SK-N-SH treated with all-trans-retinoic acid at 6 μM for 48 hours (cell line): ENCODE measurements around the gene DENND5A.
"Not testable (repeated sequence)": the region's sequence is repeated elsewhere in the genome, so short reads cannot be mapped to it uniquely, and the experiment has no call there.

Source experiments
- ATAC-seq: fragments of 200-7000 bp; cut with Tn5 transposase; 3 replicates; pipeline ENCODE4 v1.9.1; 2020; ENCODE audit warnings: mild to moderate bottlenecking, moderate library complexity
- ARNTL ChIP-seq: fragments of 450-650 bp; formaldehyde crosslinking; IDR thresholded peaks from 2 replicates; pipeline ENCODE4 v1.5.0; 2020; ENCODE audit warnings: low read depth, mild to moderate bottlenecking, moderate library complexity, borderline replicate concordance
- BACH2 ChIP-seq: fragments of 250-450 bp; sonication (Bioruptor Pico); IDR thresholded peaks from 2 replicates; pipeline ENCODE4 v1.9.0; 2021; ENCODE audit warnings: mild to moderate bottlenecking, borderline replicate concordance
- CREB5 ChIP-seq: fragments of 250-450 bp; sonication (Bioruptor Pico); IDR thresholded peaks from 2 replicates; pipeline ENCODE4 v1.5.1; 2020; ENCODE audit warnings: low read depth, mild to moderate bottlenecking, moderate library complexity
- CSDC2 ChIP-seq: fragments of 250-450 bp; sonication (Bioruptor Pico); IDR thresholded peaks from 2 replicates; pipeline ENCODE4 v1.5.0; 2020; ENCODE audit warnings: mild to moderate bottlenecking, moderate library complexity
- CSRNP3 ChIP-seq: fragments of 250-450 bp; sonication (Bioruptor Pico); IDR thresholded peaks from 2 replicates; pipeline ENCODE4 v1.5.1; 2021; ENCODE audit warnings: mild to moderate bottlenecking, moderate library complexity
- GLIS3 ChIP-seq: fragments of 250-450 bp; sonication (Bioruptor Pico); IDR thresholded peaks from 2 replicates; pipeline ENCODE4 v1.5.0; 2020; ENCODE audit warnings: mild to moderate bottlenecking, moderate library complexity
- ISL1 ChIP-seq: fragments of 250-450 bp; sonication (Bioruptor Pico); IDR thresholded peaks from 2 replicates; pipeline ENCODE4 v2.1.2; 2022; ENCODE audit warnings: mild to moderate bottlenecking, moderate library complexity
- OSR1 ChIP-seq: fragments of 250-450 bp; sonication (Bioruptor Pico); IDR thresholded peaks from 2 replicates; pipeline ENCODE4 v1.8.0; 2022; ENCODE audit warnings: moderate library complexity, mild to moderate bottlenecking, inconsistent platforms
- PPARA ChIP-seq: fragments of 250-450 bp; sonication (Bioruptor Pico); IDR thresholded peaks from 2 replicates; pipeline ENCODE4 v1.5.0; 2020; ENCODE audit warnings: mild to moderate bottlenecking, borderline replicate concordance
- RARB ChIP-seq: fragments of 250-450 bp; sonication (Bioruptor Pico); IDR thresholded peaks from 2 replicates; pipeline ENCODE4 v1.8.0; 2021; ENCODE audit warnings: mild to moderate bottlenecking, moderate library complexity
- SNAI2 ChIP-seq: fragments of 250-450 bp; sonication (Bioruptor Pico); IDR thresholded peaks from 2 replicates; pipeline ENCODE4 v1.5.0; 2020; ENCODE audit warnings: mild to moderate bottlenecking, moderate library complexity
- TCF4 ChIP-seq: fragments of 250-450 bp; sonication (Bioruptor Pico); IDR thresholded peaks from 2 replicates; pipeline ENCODE4 v1.8.0; 2021; ENCODE audit warnings: mild to moderate bottlenecking, moderate library complexity, borderline replicate concordance
- TOX ChIP-seq: fragments of 250-450 bp; sonication (Bioruptor Pico); IDR thresholded peaks from 2 replicates; pipeline ENCODE4 v1.8.0; 2021; ENCODE audit warnings: mild to moderate bottlenecking, moderate library complexity, borderline replicate concordance
- ZFP3 ChIP-seq: fragments of 250-450 bp; sonication (Bioruptor Pico); IDR thresholded peaks from 2 replicates; pipeline ENCODE4 v1.5.0; 2020; ENCODE audit warnings: mild to moderate bottlenecking, moderate library complexity
- ZFP30 ChIP-seq: fragments of 450-650 bp; formaldehyde crosslinking; IDR thresholded peaks from 2 replicates; pipeline ENCODE4 v1.5.0; 2022; ENCODE audit warnings: mild to moderate bottlenecking, moderate library complexity
- ZNF565 ChIP-seq: fragments of 450-650 bp; formaldehyde crosslinking; conservative IDR thresholded peaks from 2 replicates; pipeline ENCODE4 v1.5.0; 2020; ENCODE audit warnings: low read depth, mild to moderate bottlenecking, moderate library complexity
- ZNF8 ChIP-seq: fragments of 450-650 bp; formaldehyde crosslinking; IDR thresholded peaks from 2 replicates; pipeline ENCODE4 v1.5.0; 2020; ENCODE audit warnings: mild to moderate bottlenecking, moderate library complexity
- TF ChIP-seq, protein P1 (sequence below): fragments of 250-450 bp; sonication (Bioruptor Pico); IDR thresholded peaks from 2 replicates; pipeline ENCODE4 v1.8.0; 2021; ENCODE audit warnings: low read depth, mild to moderate bottlenecking, moderate library complexity, borderline replicate concordance
- TF ChIP-seq, protein P2 (sequence below): fragments of 250-450 bp; sonication (Bioruptor Pico); IDR thresholded peaks from 2 replicates; pipeline ENCODE4 v1.8.0; 2020; ENCODE audit warnings: mild to moderate bottlenecking, moderate library complexity, borderline replicate concordance
- TF ChIP-seq, protein P3 (sequence below): fragments of 250-450 bp; sonication (Bioruptor Pico); IDR thresholded peaks from 2 replicates; pipeline ENCODE4 v1.5.0; 2020; ENCODE audit warnings: mild to moderate bottlenecking, moderate library complexity

Gene DENND5A

GRCh38 chr11:9225748-9226298, 39.3 kb downstream of the DENND5A start:
- ATAC-seq = no peak
- TF ChIP-seq RARB (CRISPR knock-in tag) = no peak
- TF ChIP-seq, protein P1, sequence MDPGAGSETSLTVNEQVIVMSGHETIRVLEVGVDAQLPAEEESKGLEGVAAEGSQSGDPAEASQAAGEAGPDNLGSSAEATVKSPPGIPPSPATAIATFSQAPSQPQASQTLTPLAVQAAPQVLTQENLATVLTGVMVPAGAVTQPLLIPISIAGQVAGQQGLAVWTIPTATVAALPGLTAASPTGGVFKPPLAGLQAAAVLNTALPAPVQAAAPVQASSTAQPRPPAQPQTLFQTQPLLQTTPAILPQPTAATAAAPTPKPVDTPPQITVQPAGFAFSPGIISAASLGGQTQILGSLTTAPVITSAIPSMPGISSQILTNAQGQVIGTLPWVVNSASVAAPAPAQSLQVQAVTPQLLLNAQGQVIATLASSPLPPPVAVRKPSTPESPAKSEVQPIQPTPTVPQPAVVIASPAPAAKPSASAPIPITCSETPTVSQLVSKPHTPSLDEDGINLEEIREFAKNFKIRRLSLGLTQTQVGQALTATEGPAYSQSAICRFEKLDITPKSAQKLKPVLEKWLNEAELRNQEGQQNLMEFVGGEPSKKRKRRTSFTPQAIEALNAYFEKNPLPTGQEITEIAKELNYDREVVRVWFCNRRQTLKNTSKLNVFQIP (CRISPR knock-in tag) = no peak
- no peak for TF ChIP-seq CSRNP3
- TF ChIP-seq TOX (CRISPR knock-in tag) = no peak
- no peak for TF ChIP-seq TCF4 (CRISPR knock-in tag)
- TF ChIP-seq ZNF565 (CRISPR knock-in tag) = no peak
- TF ChIP-seq, protein P2, sequence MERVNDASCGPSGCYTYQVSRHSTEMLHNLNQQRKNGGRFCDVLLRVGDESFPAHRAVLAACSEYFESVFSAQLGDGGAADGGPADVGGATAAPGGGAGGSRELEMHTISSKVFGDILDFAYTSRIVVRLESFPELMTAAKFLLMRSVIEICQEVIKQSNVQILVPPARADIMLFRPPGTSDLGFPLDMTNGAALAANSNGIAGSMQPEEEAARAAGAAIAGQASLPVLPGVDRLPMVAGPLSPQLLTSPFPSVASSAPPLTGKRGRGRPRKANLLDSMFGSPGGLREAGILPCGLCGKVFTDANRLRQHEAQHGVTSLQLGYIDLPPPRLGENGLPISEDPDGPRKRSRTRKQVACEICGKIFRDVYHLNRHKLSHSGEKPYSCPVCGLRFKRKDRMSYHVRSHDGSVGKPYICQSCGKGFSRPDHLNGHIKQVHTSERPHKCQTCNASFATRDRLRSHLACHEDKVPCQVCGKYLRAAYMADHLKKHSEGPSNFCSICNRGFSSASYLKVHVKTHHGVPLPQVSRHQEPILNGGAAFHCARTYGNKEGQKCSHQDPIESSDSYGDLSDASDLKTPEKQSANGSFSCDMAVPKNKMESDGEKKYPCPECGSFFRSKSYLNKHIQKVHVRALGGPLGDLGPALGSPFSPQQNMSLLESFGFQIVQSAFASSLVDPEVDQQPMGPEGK (CRISPR knock-in tag) = no peak
- TF ChIP-seq ISL1 (CRISPR knock-in tag) = no peak
- no peak for TF ChIP-seq SNAI2 (CRISPR knock-in tag)
- no peak for TF ChIP-seq ZNF8 (CRISPR knock-in tag)
- TF ChIP-seq CREB5 (CRISPR knock-in tag) = no peak
- no peak for TF ChIP-seq ARNTL (CRISPR knock-in tag)
- no peak for TF ChIP-seq OSR1 (CRISPR knock-in tag)
- TF ChIP-seq ZFP3 (CRISPR knock-in tag) = no peak
- TF ChIP-seq PPARA (CRISPR knock-in tag) = no peak
- TF ChIP-seq, protein P3, sequence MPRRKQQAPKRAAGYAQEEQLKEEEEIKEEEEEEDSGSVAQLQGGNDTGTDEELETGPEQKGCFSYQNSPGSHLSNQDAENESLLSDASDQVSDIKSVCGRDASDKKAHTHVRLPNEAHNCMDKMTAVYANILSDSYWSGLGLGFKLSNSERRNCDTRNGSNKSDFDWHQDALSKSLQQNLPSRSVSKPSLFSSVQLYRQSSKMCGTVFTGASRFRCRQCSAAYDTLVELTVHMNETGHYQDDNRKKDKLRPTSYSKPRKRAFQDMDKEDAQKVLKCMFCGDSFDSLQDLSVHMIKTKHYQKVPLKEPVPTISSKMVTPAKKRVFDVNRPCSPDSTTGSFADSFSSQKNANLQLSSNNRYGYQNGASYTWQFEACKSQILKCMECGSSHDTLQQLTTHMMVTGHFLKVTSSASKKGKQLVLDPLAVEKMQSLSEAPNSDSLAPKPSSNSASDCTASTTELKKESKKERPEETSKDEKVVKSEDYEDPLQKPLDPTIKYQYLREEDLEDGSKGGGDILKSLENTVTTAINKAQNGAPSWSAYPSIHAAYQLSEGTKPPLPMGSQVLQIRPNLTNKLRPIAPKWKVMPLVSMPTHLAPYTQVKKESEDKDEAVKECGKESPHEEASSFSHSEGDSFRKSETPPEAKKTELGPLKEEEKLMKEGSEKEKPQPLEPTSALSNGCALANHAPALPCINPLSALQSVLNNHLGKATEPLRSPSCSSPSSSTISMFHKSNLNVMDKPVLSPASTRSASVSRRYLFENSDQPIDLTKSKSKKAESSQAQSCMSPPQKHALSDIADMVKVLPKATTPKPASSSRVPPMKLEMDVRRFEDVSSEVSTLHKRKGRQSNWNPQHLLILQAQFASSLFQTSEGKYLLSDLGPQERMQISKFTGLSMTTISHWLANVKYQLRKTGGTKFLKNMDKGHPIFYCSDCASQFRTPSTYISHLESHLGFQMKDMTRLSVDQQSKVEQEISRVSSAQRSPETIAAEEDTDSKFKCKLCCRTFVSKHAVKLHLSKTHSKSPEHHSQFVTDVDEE (CRISPR knock-in tag) = no peak

GRCh38 chr11:9222654-9223053, 42.5 kb downstream of the DENND5A start:
- TF ChIP-seq, protein P2 (CRISPR knock-in tag) = no peak
- TF ChIP-seq ISL1 (CRISPR knock-in tag) (no peak), CSDC2 (CRISPR knock-in tag) (no peak), CREB5 (CRISPR knock-in tag) (no peak), ZNF8 (CRISPR knock-in tag) (no peak), GLIS3 (CRISPR knock-in tag) (no peak), ARNTL (CRISPR knock-in tag) (no peak), RARB (CRISPR knock-in tag) (no peak), TOX (CRISPR knock-in tag) (no peak), ZFP30 (CRISPR knock-in tag) (no peak), TCF4 (CRISPR knock-in tag) (no peak), PPARA (CRISPR knock-in tag) (no peak), BACH2 (CRISPR knock-in tag) (no peak)
- TF ChIP-seq, protein P3 (CRISPR knock-in tag) = no peak
- ATAC-seq = no peak; the same call in 2 of the 3 replicates

- not testable (repeated sequence) for ATAC-seq
These were observed 44.3 kb downstream of the DENND5A start for GRCh38 chr11:9220853-9221252.
